Activated CD4-positive, alpha-beta T cell treated with anti-CD3 and anti-CD28 coated beads for 48 hours (primary cell): ENCODE data around the gene ME3.
"Not testable (repeated sequence)": the region's sequence is repeated elsewhere in the genome, so short reads cannot be mapped to it uniquely, and the experiment has no call there.

Experiments
- DNase-seq: peaks from one replicate; pipeline ENCODE4 v3.0.0-alpha.2; 2020

Gene ME3

DNA sequence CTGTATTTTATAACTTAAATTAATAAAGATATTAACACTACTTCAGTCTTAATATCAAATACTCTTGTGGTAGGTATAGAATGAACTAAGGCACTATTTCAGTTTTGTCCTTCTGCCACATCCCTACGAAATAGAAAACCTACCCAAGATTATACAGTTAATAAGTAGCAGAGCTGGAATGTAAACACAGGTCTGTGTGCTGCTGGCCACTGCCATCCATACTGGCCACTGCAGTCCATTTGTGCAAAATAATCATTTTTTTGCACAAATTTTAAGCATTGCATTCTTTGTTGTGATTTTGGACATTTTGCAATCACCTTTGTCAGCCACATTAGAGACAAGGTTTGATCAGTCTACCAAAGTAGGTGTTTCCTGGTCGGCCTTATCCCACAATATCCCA lies 91.9 kb downstream of the ME3 start:
- DNase-seq, result no peak

DNA sequence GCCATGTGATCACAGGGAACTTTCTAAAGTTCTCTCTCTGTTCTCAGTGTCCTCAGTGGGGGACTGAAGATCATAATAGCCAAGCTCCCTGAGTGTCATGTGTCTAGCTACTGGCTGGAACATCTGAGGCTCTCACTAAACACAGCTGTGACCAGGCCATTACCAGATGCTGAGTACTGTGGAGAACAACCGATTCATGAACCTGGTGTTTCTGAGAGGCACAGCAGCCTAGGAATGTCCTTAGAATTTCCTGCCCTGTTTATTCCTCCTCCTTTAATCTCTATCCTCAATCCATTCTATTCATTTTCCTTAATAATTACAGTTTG lies 93.0 kb downstream of the ME3 start:
- no peak for DNase-seq

DNA sequence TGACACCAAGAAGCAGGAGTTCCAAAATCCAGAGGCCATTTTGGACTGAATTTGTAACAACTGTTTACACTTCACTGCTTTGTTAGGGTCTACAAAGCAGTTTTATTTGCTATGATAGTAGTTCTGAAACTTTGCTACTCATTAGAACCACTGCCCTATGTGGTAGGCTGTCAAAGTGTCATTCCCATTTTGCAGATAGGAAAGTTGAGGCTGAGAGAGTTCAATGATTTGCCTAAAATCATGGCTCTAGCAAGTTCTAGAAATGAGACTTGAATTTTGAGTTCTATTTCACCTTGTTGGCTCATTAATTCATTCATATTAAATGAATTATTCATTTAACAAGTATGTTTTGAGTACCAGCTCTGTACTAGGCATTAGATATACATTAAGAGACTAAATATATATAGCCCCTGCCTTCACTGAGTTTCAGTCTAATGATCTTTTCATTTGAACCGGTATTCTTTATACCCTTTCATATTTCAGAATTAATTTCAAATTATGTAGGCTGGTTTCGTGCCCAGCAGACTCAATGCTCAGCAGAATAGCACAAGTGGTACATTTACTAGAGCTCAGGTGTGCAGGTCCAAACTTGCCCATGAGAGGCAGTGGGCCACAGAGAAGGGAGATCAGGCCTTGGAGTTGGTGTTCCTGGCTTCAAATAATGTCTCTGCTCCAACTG lies 93.5 kb downstream of the ME3 start:
- no peak for DNase-seq

DNA sequence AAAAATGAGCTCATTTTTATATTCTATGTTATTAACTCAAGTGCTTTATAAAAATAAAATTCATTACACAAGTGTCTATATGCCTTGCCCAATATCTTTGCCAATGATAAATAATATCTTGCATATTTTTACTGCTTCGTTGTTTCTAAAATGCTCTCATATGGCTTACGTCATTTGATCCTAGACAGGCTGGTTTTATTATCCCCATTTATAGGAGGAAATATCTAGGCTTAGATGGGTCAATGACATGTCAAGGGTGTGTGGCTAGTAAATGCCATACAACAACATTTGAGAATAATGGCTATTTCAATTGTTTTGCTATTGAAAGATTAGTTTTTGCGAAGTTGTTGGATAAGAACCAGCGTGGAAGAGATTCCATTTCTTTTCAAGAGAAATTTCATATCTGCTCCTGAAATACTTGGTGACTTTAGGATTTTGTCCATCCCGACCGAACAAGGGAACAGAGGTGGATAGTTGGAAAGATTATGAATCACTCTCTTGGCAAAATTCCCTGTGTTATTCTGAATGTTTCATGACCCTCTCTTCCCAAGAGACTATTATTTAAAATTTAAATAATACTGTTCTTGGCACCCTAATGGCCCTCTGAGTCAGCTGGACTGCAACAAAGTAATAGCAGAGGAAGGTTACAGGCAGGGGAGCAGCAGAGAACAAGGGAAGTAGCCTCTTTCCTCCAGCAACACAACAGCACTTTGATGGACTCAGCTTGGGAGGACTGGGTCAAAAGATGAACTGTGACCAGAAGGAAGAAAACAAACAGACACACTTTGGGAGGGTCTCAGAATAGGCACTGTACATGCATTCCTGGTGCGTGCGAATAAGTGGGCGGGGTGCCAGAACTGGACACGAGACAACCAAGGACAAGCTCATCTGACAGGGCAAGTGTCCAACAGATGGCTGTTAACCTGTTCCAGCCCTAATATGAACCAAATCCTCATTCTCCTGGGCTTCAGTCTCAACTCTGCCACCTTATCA lies 94.5 kb downstream of the ME3 start:
- DNase-seq, result no peak

DNA sequence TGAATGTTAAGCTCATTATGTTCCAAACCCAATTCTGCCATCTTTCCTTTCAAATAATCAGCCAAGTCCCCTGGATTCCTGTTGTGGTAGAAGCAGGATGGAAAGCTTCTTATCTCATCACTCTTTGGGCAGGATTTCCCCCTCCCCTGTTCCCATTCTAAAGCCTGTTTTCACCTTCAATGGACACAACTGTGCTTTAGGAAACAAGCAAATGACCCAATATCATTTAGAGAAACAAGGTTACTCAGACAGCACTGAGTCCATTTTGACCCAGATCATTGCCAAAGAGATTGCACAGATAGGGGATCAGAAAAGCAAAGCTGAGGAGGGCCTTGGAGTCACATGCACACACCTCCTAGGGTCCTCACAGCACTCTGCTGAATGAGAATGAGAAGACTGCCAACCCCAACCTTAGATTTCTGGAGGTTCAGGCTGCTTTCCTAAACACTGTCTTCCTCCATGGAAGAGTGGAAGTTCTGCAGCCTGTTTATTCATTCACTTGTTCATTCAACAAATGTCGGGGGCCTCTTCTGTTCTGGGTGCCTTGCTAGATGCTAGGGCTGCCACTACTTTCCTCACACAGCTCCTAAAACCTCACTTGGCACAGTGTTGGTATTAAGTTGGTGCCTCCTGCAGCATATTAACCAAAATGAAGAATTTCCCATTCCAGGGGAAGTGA lies 95.3 kb downstream of the ME3 start:
- DNase-seq, result no peak

DNA sequence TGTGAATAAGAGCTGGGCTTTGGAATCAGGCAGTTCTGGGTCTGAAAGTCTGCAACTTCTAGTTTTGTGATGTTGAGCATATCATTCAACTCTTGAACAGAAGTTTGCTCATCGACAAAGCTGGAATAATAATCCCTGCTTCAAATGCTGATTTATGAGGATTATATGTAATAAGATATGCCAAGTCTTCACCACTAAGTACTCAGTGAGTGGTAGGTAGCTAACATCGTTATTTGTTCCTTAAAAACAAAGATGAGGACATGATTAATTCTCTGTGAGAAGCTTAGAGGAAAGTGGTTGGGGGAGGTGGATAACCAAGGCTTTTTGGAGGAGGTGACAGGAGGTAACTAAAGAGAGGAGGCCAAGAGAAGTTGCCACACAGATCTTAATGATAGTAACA lies 96.5 kb downstream of the ME3 start:
- DNase-seq, result no peak

DNA sequence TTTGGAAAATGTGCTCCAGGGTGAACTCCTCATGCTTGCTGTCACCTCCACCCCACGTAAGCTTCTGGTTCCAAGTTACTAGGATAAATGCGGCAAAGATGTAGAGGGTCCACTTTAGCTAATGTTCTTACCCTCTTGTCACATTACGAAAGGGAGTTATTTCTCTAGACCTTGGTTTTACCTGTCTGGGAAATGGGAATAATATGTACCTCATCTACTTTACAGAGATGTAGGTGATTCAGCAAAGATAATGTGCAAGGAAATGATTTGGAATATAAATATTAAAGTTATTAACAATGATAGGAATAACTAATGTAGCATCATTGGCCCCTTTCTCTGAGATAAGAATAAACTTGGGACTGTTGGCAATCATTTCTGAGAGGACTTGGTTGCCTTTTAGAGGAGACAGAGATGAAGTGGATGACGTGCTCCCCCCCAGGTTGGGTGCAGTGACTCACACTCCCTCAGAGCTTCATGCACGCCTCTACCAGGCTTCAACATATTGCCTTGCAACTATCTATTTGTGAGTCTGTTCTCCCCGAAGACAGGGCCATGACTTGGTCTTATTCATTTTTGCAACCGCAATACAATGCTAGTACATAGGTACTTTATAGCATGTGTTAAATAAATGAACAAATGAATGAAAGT lies 97.1 kb downstream of the ME3 start:
- DNase-seq, result no peak

DNA sequence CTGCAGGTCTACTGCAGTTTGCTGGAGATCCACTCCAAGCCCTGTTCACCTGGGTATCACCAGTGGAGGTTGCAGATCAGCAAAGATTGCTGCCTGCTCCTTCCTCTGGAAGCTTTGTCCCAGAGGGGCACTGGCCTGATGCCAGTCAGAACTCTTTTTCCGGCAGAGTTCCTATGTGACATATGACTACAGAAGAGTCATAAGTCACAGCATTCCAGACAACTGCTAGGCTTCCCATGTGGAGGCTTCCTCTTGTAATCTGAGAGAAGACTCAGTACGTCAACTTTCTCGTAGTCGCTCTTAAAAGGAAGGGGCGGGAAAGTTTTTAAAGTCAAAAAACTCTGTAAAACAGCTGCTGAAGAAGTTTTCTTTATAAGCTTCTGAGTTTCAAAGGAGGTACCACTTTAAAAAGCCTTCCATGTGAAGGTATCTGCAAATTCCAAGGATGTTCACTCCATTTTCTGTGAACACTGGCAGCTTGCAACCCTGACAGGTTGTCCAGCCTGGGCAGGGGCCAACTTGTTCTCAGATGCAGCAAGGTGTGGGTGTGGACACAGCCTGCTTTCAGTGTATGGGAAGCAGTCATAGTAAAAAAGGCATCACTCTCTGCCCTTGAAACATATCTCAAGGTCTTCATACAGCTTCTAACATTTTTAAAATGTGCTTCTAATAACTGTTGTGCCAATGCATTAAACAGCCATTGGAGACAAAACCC lies 97.8 kb downstream of the ME3 start:
- no peak for DNase-seq

DNA sequence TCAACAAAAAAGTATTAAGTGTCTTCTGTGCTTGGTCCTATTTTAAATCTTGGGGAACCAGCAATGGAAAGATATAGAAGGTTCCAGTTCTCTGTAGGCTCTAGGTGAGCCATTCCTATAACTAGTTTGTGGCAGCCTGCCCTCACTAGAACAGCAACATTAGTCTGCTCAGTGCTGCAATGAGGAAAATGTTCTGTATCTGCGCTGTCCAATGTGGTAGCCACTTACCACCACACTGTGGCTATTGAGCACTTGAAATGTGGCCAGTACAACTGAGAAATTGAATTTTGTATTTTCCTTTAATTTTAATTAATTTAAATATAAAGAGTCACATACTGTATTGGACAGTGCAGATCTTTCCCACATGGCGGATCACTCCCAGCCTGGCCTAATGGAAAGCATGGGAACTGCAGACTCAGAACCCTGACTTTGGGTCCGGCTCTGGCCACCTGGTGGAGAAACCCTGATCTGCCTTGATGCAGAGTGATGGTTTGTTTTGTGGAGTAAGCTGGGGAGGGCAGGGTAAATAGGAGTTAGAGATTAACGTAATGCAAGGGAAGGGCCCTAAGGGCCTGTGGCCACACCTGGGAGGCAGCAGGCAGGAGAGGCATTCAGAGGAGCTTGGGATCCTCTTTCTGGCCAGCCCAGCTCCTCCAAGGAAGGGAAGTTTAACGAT lies 101.0 kb downstream of the ME3 start:
- DNase-seq, result no peak

DNA sequence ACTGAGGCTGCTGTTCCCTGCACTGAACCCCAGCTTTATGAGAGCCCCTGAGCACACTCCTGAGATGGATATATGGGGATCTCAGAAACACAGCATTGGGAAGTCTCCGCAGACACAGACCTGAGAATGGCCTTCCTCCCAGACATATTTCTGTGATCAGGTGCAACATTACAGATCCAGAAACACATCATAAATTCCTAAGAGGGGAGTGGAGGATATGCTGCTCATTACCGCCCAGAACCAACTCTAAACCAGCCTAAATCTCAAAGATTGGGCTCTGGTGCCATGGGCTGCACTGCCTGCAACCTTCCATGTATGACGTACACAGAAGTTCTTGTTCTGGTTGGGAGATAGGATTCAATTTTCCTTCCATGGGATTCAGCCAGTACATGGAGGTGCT lies 102.0 kb downstream of the ME3 start:
- DNase-seq, result no peak

DNA sequence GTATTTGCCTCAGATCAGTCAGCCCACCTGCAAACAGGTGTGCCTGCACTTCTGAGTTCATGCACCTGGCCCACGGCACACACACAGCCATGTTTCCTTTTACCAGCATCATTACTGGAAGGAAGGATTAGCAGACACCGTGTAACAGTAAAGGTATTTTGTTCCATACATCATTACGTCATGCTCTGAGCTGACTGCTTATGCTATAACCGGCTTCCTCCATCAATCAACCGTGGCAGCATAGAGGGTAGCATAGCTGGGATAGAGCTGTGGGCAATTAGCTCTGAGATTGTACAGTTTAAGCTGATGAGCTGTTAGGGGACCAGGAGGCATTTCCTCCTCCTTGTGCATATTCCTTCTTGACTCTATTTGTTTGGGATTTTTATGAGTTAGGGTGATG lies 102.4 kb downstream of the ME3 start:
- no peak for DNase-seq

DNA sequence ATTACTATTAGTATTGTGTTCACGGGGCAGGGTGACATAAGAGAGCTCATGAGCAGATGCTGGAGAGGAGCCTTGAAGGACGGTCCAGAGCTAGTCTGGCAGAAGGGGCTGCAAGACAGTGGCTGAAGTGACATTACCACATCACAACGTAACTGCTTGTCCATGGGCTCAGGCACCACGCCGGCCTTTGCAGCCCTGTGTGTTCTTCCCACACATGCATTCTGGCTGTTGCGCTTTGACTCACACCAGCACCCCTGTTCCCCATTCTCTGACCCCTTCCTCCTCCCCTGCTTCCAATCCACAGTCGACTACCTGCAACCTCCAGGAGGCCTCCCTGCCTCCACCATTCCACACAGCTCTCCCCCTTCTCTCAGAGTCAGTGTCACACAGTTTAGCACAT lies 103.3 kb downstream of the ME3 start:
- DNase-seq, result no peak

DNA sequence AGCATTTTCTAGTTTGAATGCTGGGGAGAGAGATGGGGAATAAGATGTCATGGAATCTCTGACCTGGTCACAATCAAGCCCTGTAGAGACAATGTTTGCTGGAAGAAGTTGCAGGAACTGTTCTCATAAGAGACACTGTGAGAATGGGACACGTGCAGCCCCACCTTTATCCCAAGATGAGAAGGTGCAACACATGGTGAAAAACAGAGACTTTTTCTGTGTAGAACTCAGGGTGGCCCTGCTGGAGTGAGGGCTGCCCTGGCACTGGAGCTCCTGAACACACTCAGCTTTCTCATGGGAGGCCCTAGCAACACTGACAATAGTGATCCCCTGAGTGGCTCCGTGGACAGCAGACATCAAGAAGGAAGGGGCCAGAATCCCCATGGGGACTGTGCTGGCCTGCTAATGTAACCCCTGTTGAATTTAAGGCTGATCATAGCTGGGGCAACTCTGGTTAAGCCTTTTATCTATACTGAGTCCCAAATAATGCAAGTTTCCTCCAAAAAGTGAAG lies 106.6 kb downstream of the ME3 start:
- no peak for DNase-seq

DNA sequence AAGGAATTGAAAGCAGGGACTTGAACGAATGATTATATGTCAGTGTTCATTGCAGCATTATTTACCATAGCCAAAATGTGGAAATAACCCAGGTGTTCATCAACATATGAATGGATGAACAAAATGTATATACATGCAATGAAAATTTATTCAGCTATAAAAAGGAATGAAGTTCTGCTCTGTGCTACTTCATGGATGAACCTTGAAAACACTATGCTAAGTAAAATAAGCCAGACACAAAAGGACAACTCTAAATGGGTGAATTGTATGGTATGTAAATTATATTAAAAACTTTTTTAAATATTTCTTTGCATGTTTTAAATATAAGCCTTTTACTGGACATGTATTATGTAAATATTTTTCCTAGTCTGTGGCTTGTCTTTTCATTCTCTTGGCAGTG lies 107.0 kb downstream of the ME3 start:
- no peak for DNase-seq

DNA sequence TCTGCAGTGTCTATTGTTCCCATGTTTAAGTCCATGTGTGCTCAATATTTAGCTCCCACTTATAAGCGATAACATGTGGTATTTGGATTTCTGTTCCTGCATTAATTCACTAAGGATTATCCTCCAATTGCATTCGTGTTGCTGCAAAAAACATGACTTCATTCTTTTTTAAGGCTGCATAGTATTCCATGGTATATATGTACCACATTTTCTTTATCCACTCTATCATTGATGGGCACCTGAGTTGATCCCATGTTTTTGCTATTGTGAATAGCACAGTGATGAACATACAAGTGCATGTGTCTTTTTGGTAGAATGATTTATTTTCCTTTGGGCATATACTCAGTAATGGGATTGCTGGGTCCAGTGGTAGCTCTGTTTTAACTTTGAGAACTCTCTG lies 109.6 kb downstream of the ME3 start:
- DNase-seq, result not testable (repeated sequence)

DNA sequence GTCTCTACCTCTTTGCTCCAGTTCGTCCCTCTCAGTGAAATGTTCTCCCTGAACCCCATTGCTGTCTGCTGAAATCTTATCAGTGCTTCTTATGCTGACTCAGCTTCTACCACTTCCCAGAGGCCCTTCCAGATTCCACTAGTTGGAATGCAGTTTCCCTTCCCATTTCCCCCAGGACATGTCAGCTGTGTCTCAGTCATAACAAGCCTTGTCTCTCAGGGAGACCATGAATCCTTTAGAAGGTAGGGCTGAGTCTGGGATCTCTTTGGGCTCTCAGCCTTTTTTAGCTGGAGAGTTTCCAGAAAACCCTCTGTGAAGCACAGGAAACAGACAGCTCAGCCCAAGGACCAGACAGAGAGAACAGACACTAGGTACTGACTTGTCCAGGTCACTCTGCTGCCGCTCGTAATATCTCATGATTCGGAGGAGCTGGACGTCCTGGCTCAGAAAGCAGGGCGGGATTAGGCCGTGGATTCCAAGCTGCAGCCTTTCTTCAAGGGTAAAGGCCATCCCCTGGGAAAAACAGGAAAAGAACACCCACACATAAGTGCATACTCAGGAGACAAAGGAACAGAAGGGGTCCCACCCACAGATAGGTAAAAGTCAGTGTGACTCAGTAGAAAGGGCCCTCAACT lies 113.0 kb downstream of the ME3 start:
- DNase-seq, result no peak

DNA sequence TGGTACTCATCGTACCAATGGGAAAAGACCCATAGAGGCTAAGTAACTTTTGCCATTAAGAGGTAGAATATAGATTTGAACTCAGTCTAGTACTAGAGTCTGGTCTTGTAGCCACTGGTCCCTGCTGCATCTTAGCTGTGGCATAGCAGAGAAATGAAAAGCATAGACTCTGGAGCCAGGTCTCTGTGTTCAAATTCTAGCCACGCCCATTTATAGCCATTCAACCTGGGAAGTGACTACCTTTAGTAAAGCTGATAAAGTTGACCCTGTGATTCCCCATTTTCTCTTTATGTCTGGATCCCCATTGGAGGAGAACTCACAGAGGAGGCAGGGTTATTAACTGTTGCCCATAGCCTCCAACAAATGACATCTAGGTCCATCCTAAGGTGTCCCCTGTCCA lies 113.6 kb downstream of the ME3 start:
- no peak for DNase-seq

DNA sequence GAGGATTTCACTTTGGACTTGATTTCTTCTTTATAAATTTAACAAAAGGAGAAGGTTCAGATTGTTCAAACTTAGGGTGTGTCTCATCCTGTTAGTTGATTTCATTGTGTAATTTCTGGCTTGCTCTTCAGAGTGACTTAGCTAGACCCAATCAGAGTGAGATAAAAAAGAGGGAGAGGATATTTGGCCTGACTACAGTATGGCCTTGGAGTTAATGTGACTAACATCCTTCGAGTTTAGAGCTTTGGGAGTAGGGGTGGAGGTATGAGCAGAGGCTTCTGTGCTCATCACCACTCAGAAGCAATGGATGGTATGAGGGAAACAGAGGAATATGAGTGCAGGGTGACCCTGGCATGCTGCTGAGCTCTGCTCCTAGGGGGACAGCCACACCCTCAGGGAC lies 114.2 kb downstream of the ME3 start:
- no peak for DNase-seq

DNA sequence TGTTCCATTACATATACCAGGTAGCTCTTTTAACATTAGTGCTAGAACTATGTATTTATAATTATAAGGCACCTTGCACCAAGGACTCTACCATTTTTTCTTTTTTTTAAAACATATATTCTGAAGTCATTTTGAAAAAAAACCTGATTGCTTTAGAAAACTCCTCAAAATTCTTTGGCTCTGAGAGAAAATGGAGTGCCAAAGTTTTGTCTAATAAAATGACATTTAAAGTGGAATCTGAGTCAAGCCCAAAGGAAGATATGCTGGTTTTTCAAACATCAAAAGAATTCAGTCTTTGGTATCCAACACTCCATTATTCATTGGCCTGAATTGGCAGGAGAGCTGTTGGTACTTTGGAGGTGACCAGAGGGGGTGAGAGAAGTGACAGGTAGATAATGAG lies 116.5 kb downstream of the ME3 start:
- no peak for DNase-seq

DNA sequence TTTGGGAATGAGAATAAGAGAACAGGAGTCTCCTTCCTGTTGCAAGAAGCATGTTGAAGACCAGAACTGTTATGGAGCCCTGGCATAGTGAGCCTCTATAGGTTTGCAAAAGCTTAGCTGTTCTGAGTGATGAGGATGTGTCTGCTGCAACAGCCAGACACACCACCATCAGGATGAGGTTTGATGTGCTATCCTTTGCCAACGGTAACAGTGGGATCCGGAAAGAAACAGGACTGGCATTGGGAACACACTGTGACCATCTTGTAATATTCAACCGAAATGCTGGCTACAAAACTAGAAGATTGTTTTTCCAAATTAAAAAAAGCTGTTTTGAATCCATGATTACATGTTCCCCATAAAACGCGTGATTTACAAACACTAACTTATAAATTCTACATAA lies 117.0 kb downstream of the ME3 start:
- DNase-seq, result no peak

DNA sequence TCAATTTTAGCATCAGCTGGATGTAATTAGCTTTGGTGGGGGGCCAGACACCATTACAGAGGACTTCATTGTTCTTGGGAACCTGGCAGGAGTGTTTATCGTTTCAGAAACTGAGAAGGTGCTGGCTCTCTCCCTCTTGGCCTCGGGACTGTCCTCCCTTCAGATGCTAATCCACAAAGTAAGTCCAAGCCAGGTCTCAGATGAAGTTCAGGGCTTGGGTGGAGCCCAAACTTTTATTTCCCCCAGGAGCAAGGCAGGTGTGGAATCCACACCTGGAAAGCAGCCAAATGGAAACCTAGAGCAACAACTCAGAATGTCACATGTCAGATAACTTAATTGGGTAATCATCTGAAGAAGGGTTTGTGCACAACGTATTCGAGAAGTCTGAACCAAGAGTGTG lies 119.2 kb downstream of the ME3 start:
- no peak for DNase-seq
